Spleen (tissue), 11 donors: ENCODE measurements around the gene BCAT1. TPM values are rescaled to one million over a fixed set of nuclear protein-coding genes. Genes with fewer than 3 reads are reported as not detected.
A peak's percentile ranks its signal among the peaks of the same experiment; 100 is the strongest.
"Not testable (repeated sequence)": the region's sequence is repeated elsewhere in the genome, so short reads cannot be mapped to it uniquely, and the experiment has no call there.

Experiments
- DNase-seq: peaks from one replicate; pipeline ENCODE4 v3.0.0-alpha.2; 2020
- H3K27ac ChIP-seq, 8 donors: fragments of 200-600 bp; sonication (generic) in 7 of 8; 1 replicate in 4 of 8; 2 replicates in 4 of 8; pipeline versions ENCODE4 v1.5.0 to v1.8.0; 2016 to 2021; ENCODE audit warnings: inconsistent platforms in 4 of 8, mild to moderate bottlenecking in 4 of 8, moderate library complexity in 1 of 8
- H3K27me3 ChIP-seq, 7 donors: fragments of 200-600 bp; sonication (generic) in 6 of 7; replicated peaks in 1 of 7; 1 replicate in 4 of 7; 2 replicates in 3 of 7; pipeline versions ENCODE4 v1.5.0 to v1.8.0; 2016 to 2021; ENCODE audit warnings: inconsistent platforms in 3 of 7, mild to moderate bottlenecking in 1 of 7
- H3K36me3 ChIP-seq, 6 donors: fragments of 200-600 bp; sonication (generic) in 5 of 6; 1 replicate in 4 of 6; 2 replicates in 2 of 6; pipeline versions ENCODE4 v1.5.0 to v1.8.0; 2016 to 2021; ENCODE audit warnings: inconsistent platforms in 2 of 6
- H3K4me1 ChIP-seq, 6 donors: fragments of 200-600 bp; sonication (generic) in 5 of 6; 1 replicate in 3 of 6; 2 replicates in 3 of 6; pipeline versions ENCODE4 v1.5.0 to v1.8.0; 2016 to 2021; ENCODE audit warnings: inconsistent platforms in 3 of 6
- H3K4me3 ChIP-seq, 8 donors: fragments of 200-600 bp; sonication (generic) in 7 of 8; 1 replicate in 4 of 8; 2 replicates in 4 of 8; pipeline versions ENCODE4 v1.5.0 to v1.8.0; 2016 to 2021; ENCODE audit warnings: inconsistent platforms in 4 of 8, mild to moderate bottlenecking in 4 of 8, moderate library complexity in 2 of 8
- H3K9me3 ChIP-seq, 8 donors: fragments of 200-600 bp; sonication (generic) in 7 of 8; 1 replicate in 4 of 8; 2 replicates in 4 of 8; pipeline versions ENCODE4 v1.5.0 to v1.8.0; 2016 to 2021; ENCODE audit warnings: inconsistent platforms in 4 of 8
- CTCF ChIP-seq, 11 experiments: fragments of 200-600 bp in 7 of 11; fragments of 450-650 bp in 4 of 11; sonication (generic) in 4 of 11; IDR thresholded peaks in 8 of 11; conservative IDR thresholded peaks in 3 of 11; 1 replicate in 7 of 11; 2 replicates in 4 of 11; pipeline versions ENCODE4 v1.4.0 to v1.8.0; 2016 to 2021; ENCODE audit warnings: antibody characterized with exemption in 11 of 11, inconsistent platforms in 4 of 11, mild to moderate bottlenecking in 1 of 11
- POLR2A ChIP-seq, 3 donors: fragments of 450-650 bp; IDR thresholded peaks; one replicate each; pipeline ENCODE4 v1.5.1; 2017; ENCODE audit warnings: antibody characterized with exemption in 3 of 3, mild to moderate bottlenecking in 1 of 3
- POLR2AphosphoS5 ChIP-seq, 3 donors: sonication (generic); formaldehyde crosslinking; IDR thresholded peaks; one replicate each; pipeline ENCODE4 v1.5.1; 2017; ENCODE audit warnings: antibody characterized with exemption in 3 of 3
- WGBS, 5 donors: extraction: QIAGEN DNeasy Blood & Tissue Kit in 3 of 5; methylation state at CpG; one replicate each; pipeline versions ENCODE4 v1.1.5 to v1.1.7; 2013 to 2018; 5-methylcytosine and 5-hydroxymethylcytosine counted together
- intact Hi-C: fragments of 100-400 bp; cut with DNase I; formaldehyde crosslinking; loops from one replicate; pipeline ENCODE4 v1.15.0; 2023; ENCODE audit warnings: low total_unique reads
- polyA plus RNA-seq, 3 donors: library from polyadenylated mRNA; stranded (reverse); fragments of 200-250 nt; gene quantifications; one replicate each; pipeline ENCODE4 v1.2.1, GENCODE V29; 2013
- total RNA-seq, 7 donors: library from RNA; depleted of rRNA in 3 of 7; stranded (reverse); fragments of >200 nt in 3 of 7; fragmentation: NEBNext Ultra II Directional in 4 of 7; extraction: Animal tissue kit (Norgen Biotek cat#: 25700) in 4 of 7; gene quantifications; one replicate each; pipeline versions ENCODE4 v1.1.0 to v1.2.1, GENCODE V29; 2016 to 2021
- donor health status: healthy with polysubstance abuse.
- donor health status: DM: no; HTN: no; CAD: no; lungs with moderate emphysema.
- donor health status: DM: no; HTN: no; CAD: no.
- donor health status: Bipolar disorder and iron deficiency.
- donor health status: healthy.
- donor health status: DM: no; HTN: no; CAD: no.
- donor health status: DM: yes; HTN: yes; CAD: no.

BCAT1 gene
- total and polyA plus RNA-seq, 10 donors: 0.54 to 18.4 (median 8.7) TPM

GRCh38 chr12:24853588-24853987, 95.3 kb downstream of the BCAT1 start:
- WGBS, 5 donors: 66 to 81% (median 71%) methylated on average over 2 of the region's 2 CpGs
- Histone ChIP-seq H3K4me1 (no peaks in the 10 kb centered on the region), H3K36me3 (no peaks in the 10 kb centered on the region), H3K9me3 (peaks cover 0 to 9% (median 0%) of the 10 kb centered on the region in 8 donors), H3K27me3 (peaks cover 0 to 4% (median 0%) of the 10 kb centered on the region in 7 donors), H3K27ac (no peak overlapping the region), H3K4me3 (no peak overlapping the region)
- DNase-seq: no peak
- TF ChIP-seq CTCF (IDR thresholded peaks at IDR 0.05 in 8 of 11, conservative IDR thresholded peaks at IDR 0.05 in 3 of 11) (no peak), POLR2A (IDR thresholded peaks at IDR 0.05) (no peak), POLR2AphosphoS5 (IDR thresholded peaks at IDR 0.05) (no peak)
- intact Hi-C loops: no loop called here

- H3K4me1 ChIP-seq: no peaks in the 10 kb centered on the region
- 95 to 99% (median 96%) methylated on average over 2 of the region's 2 CpGs for WGBS, 5 donors
- no peak for DNase-seq
- no peak overlapping the region for H3K4me3 ChIP-seq
- TF ChIP-seq POLR2A (IDR thresholded peaks at IDR 0.05) (no peak), POLR2AphosphoS5 (IDR thresholded peaks at IDR 0.05) (no peak), CTCF (IDR thresholded peaks at IDR 0.05 in 8 of 11, conservative IDR thresholded peaks at IDR 0.05 in 3 of 11) (no peak)
- peaks cover 0 to 5% (median 0%) of the 10 kb centered on the region in 8 donors for H3K9me3 ChIP-seq
- H3K27ac ChIP-seq: no peak overlapping the region
- peaks cover 0 to 4% (median 0%) of the 10 kb centered on the region in 7 donors for H3K27me3 ChIP-seq
- intact Hi-C loops: no loop called here
- H3K36me3 ChIP-seq: no peaks in the 10 kb centered on the region
Observed at GRCh38 chr12:24853094-24853493, 95.8 kb downstream of the BCAT1 start.

- H3K27me3 ChIP-seq: peaks cover 0 to 4% (median 0%) of the 10 kb centered on the region in 7 donors
- no peaks in the 10 kb centered on the region for H3K4me1 ChIP-seq
- TF ChIP-seq CTCF (IDR thresholded peaks at IDR 0.05 in 8 of 11, conservative IDR thresholded peaks at IDR 0.05 in 3 of 11): peak in 5 of 11 experiments; percentile 22 to 38 (median 24)
- no peak for TF ChIP-seq POLR2AphosphoS5 (IDR thresholded peaks at IDR 0.05)
- 31 to 45% (median 39%) methylated on average over 1 of the region's 1 CpG for WGBS, 5 donors
- intact Hi-C loops: no loop called here
- no peak for DNase-seq
- no peaks in the 10 kb centered on the region for H3K36me3 ChIP-seq
- H3K27ac ChIP-seq: no peak overlapping the region
- H3K9me3 ChIP-seq: no peaks in the 10 kb centered on the region
- H3K4me3 ChIP-seq: no peak overlapping the region
Observed at GRCh38 chr12:24852420-24852819, 96.5 kb downstream of the BCAT1 start.

- H3K4me3 ChIP-seq, H3K36me3 ChIP-seq, H3K9me3 ChIP-seq, intact Hi-C loops, H3K4me1 ChIP-seq, H3K27me3 ChIP-seq, DNase-seq, H3K27ac ChIP-seq: not testable (repeated sequence)
- 22 to 35% (median 26%) methylated on average over 2 of the region's 2 CpGs for WGBS, 5 donors
Observed at GRCh38 chr12:24851883-24852282, 97.0 kb downstream of the BCAT1 start.

- H3K4me1 ChIP-seq: no peaks in the 10 kb centered on the region
- no peak for DNase-seq
- intact Hi-C loops: no loop called here
- no peaks in the 10 kb centered on the region for H3K9me3 ChIP-seq
- no peak overlapping the region for H3K27ac ChIP-seq
- no peaks in the 10 kb centered on the region for H3K36me3 ChIP-seq
- TF ChIP-seq CTCF (IDR thresholded peaks at IDR 0.05 in 8 of 11, conservative IDR thresholded peaks at IDR 0.05 in 3 of 11): no peak
- no peak for TF ChIP-seq POLR2AphosphoS5 (IDR thresholded peaks at IDR 0.05)
- TF ChIP-seq POLR2A (IDR thresholded peaks at IDR 0.05): no peak
- H3K27me3 ChIP-seq: peaks cover 0 to 4% (median 0%) of the 10 kb centered on the region in 7 donors
- H3K4me3 ChIP-seq: no peak overlapping the region
- WGBS, 5 donors: 91 to 98% (median 94%) methylated on average over 3 of the region's 3 CpGs
Observed at GRCh38 chr12:24851341-24851740, 97.6 kb downstream of the BCAT1 start.
